GM12878 (cell line): ENCODE data around the gene TPCN2.

ENCODE experiments used
- ASH2L ChIP-seq: fragments of 300-600, 200-600 bp; sonication (generic); IDR thresholded peaks from 2 replicates; pipeline ENCODE4 v1.6.1; 2017; ENCODE audit warnings: low read depth, mild to moderate bottlenecking, borderline replicate concordance
- BMI1 ChIP-seq: fragments of 450-650 bp; IDR thresholded peaks from 2 replicates; pipeline ENCODE4 v1.6.1; 2016; ENCODE audit warnings: mild to moderate bottlenecking, moderate library complexity, borderline replicate concordance
- CBX5 ChIP-seq: sonication (generic); IDR thresholded peaks from 2 replicates; pipeline ENCODE4 v1.6.1; 2016; ENCODE audit warnings: low read depth, moderate library complexity, mild to moderate bottlenecking, inconsistent platforms
- CEBPB ChIP-seq, 2 experiments: fragments of 150-350 bp in 1 of 2; IDR thresholded peaks; 2 replicates each; pipeline ENCODE4 v1.6.1; 2012 to 2014; ENCODE audit warnings: low read depth in 2 of 2, low read length in 2 of 2, borderline replicate concordance in 1 of 2, inconsistent platforms in 1 of 2
- CREB1 ChIP-seq: IDR thresholded peaks from 2 replicates; pipeline ENCODE4 v1.6.1; 2012; ENCODE audit warnings: low read depth, mild to moderate bottlenecking, inconsistent platforms
- FOXM1 ChIP-seq: IDR thresholded peaks from 2 replicates; pipeline ENCODE4 v1.6.1; 2012; ENCODE audit warnings: low read depth, mild to moderate bottlenecking, inconsistent platforms, low read length, moderate library complexity
- JUND ChIP-seq: IDR thresholded peaks from 2 replicates; pipeline ENCODE4 v1.6.1; 2012; ENCODE audit warnings: low read depth, mild to moderate bottlenecking, low read length, improper control_type of control experiment, moderate library complexity
- MXI1 ChIP-seq: fragments of 150-350 bp; IDR thresholded peaks from 2 replicates; pipeline ENCODE4 v1.6.1; 2011; ENCODE audit warnings: low read depth, mild to moderate bottlenecking, inconsistent platforms, low read length, improper control_type of control experiment
- RFX5 ChIP-seq: IDR thresholded peaks from 2 replicates; pipeline ENCODE4 v1.6.1; 2011; ENCODE audit warnings: low read depth, low read length, improper control_type of control experiment
- TF ChIP-seq, protein P1 (sequence below), 3 experiments: IDR thresholded peaks in 2 of 3; conservative IDR thresholded peaks in 1 of 3; 2 replicates each; pipeline ENCODE4 v1.5.1; 2011; ENCODE audit warnings: low read depth in 3 of 3, low read length in 3 of 3, mild to moderate bottlenecking in 3 of 3, control low read depth in 2 of 3, moderate library complexity in 2 of 3, inconsistent platforms in 1 of 3, mixed read lengths in 1 of 3; ENCODE audit not compliant: control insufficient read depth in 2 of 3, insufficient read depth in 1 of 3; ENCODE audit errors: extremely low read depth in 1 of 3
- TF ChIP-seq, protein P2 (sequence below): IDR thresholded peaks from 2 replicates; pipeline ENCODE4 v1.6.1; 2011; ENCODE audit warnings: borderline replicate concordance, low read depth, mild to moderate bottlenecking, moderate library complexity, mixed read lengths, low read length; ENCODE audit not compliant: insufficient read depth; ENCODE audit errors: extremely low read length

DNA sequence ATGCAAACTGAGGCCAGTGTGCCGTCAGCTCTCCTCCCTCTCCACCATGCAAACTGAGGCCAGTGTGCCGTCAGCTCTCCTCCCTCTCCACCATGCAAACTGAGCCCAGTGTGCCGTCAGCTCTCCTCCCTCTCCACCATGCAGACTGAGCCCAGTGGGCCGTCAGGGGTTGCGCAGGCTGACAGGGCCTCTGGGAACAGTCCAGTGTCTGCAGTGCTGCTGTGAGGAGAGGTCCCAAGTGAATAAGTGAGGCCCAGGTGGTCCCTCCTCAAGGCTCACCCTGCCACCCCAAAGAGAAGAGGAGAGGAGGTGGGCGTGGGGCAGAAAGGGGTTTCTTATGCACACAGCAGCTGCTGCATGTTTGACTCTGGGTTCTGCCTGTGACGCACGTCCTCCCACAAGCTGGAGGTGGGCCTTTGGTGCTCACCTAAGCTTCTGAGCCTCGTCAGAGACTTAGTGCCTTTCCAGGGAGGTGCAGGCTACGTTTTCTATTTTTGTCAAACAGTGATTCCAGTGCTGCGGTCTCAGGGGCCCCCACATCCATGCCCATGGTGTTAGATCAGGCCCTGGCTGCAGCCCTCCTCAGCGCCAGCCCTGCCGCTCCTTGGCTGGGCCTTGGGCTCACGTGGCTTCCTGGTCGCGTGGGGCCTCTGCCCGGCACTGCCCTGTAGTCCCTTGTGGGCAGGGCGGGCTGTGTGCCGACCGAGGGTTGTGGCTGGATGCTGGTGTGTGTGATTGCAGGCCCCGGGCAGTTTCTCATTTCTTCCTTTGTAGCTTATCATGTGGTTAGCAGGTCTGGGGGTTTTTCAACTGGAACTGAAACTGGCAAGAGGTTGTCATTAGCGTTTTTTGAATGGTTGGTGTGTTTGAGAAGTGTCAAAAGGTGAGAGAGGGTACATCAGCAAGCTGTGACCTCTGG is 7.1 kb downstream of the TPCN2 start:
- TF ChIP-seq, protein P1, sequence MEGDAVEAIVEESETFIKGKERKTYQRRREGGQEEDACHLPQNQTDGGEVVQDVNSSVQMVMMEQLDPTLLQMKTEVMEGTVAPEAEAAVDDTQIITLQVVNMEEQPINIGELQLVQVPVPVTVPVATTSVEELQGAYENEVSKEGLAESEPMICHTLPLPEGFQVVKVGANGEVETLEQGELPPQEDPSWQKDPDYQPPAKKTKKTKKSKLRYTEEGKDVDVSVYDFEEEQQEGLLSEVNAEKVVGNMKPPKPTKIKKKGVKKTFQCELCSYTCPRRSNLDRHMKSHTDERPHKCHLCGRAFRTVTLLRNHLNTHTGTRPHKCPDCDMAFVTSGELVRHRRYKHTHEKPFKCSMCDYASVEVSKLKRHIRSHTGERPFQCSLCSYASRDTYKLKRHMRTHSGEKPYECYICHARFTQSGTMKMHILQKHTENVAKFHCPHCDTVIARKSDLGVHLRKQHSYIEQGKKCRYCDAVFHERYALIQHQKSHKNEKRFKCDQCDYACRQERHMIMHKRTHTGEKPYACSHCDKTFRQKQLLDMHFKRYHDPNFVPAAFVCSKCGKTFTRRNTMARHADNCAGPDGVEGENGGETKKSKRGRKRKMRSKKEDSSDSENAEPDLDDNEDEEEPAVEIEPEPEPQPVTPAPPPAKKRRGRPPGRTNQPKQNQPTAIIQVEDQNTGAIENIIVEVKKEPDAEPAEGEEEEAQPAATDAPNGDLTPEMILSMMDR (IDR thresholded peaks at IDR 0.05 in 2 of 3, conservative IDR thresholded peaks at IDR 0.05 in 1 of 3; ENCODE audit: control insufficient read depth in 2 of 3, extremely low read depth in 1 of 3, insufficient read depth in 1 of 3, low read depth in 3 of 3, low read length in 3 of 3) = no peak
- TF ChIP-seq FOXM1 (peak; percentile 76; the same call in 1 of the 2 replicates), ASH2L (peak; percentile 98), JUND (peak; percentile 34; the same call in 1 of the 2 replicates), RFX5 (no peak), CEBPB (IDR thresholded peaks at IDR 0.05; ENCODE audit: borderline replicate concordance in 1 of 2, low read depth in 2 of 2, low read length in 2 of 2) (no peak), CBX5 (0 out of 2 replicates have a peak, but pooled peaks have one; percentile 56), BMI1 (peak; percentile 81), CREB1 (peak; percentile 51; the same call in 1 of the 2 replicates), MXI1 (peak; percentile 54; the same call in 1 of the 2 replicates)
- TF ChIP-seq, protein P2, sequence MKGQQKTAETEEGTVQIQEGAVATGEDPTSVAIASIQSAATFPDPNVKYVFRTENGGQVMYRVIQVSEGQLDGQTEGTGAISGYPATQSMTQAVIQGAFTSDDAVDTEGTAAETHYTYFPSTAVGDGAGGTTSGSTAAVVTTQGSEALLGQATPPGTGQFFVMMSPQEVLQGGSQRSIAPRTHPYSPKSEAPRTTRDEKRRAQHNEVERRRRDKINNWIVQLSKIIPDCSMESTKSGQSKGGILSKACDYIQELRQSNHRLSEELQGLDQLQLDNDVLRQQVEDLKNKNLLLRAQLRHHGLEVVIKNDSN = peak; percentile 73
